Measurements from ENCODE around the gene PDK3.

The PDK3 gene

DNA sequence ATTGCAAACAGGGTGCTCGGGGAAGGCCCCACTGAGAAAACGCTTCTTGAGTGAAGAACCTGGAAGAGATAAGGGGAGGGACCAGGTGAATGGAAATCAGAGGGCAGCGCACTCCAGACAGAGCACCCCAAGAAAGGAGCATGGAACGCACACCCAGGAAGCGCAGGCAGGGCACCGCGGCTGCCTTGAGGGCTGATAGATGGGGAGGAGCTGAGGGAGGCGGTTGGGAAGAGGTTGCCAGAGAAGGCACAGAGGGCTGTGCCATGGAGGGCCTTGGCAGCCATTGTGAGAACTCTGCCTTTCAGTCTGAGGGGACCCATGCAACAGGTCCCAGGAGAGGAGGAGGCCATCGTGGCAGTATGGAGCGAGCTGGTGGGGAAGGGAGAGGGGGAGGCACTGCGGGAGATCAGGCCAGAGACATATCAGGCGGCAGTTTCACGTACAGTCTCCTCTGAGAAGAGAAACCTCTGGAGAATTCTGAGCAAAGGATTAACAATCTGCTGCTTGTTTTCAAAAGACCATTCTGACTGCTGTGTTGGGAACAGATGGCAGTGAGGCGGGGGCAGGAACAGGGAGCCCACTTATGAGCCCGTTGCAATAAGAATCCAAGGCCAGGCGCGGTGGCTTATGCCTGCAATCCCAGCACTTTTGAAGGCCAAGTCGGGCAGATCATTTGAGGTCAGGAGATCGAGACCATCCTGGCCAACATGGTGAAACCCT lies 98.4 kb downstream of the PDK3 start:
- DNase-seq, result no peak

DNA sequence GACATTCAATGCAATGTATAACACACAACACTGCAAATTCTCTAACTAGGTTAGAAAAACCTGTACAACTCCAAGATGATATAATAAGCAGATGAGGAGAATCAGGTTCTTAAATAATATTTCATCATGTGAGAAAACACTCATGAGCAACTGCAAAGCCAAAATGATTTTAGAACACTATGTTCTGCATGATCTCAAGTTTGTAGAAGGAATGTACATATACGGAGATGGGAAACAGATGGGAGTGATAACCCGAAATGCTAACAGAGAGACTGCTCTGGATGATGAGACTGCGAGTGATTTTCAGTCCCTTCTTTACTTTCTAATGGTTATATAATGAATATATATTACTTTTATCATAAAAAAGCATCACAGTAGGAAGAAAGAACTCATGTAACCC lies 101.2 kb downstream of the PDK3 start:
- no peak for DNase-seq

DNA sequence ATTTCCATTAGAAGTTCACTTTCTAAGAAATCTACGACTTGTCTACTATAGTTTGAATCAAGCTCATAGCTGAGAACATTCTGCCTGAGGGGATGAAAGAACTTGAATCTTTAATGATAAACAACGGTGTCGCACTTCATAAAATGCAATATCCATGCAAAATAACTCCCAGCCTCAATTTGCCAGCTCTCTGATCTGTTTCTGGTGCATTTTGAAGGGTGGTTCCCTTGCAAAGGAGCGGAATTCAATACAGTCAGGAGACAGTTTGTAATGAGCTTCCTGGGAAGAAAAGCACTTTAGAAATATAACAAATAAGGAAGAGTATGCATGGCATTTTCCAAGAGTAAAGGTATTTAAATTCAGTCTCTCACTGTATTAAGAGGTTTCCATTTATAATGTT lies 102.1 kb downstream of the PDK3 start:
- no peak for DNase-seq

DNA sequence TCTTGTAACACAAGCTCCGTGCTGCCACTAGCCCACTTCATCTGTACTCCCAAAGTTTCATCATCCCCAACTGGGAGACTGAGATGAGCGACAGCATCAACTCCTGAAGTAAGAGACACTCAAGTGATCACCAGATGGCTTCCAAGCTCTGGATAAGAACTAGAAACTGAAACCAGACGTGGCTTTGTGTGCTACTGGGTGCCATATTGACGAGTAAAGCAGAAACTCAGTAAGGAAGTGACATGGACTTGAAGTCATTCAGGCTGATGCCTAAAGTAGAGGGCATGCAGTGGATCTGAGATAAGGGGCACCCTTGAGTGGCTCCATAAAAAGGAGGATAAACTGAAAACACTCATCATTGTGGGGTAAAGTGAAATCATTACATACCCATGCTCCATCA lies 109.7 kb downstream of the PDK3 start:
- no peak for DNase-seq

DNA sequence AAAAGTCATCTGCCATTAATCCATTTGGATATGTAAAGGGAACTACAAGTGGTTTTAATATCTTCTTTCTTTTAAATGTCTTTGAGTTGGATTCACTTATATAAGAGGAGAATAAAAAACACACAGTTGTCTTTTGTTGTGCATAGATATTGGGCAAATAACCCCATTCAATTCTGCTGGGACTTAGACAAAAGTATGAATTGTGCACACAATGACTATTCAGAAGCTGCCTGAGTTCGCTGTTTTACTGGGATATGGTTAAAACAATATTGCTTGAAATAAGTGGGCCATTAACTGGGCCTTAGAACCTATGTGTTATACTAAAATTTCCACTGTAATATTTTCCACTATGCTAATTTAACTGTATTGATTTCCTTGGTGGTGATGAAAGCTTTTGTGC lies 110.4 kb downstream of the PDK3 start:
- no peak for DNase-seq

DNA sequence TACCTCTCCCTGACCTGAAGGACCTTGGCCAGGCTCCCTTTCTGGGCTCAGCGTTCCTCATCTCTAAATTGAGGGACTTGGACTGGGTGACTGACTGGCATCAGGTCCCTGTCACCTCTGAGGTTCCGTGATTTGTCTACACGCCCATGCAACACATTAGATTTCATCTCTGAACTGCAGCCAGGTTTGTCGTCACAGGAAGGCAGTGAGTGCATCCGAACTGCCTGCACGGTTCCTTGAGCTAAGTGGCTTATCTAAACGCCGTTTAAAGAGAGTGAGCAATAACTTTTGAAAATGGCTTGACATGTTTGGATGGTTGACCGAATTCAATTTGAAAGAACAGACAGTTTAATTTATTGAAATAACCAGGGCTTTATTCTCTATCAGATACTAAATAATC lies 112.0 kb downstream of the PDK3 start:
- no peak for DNase-seq
